Dedifferentiated amniotic fluid mesenchymal stem cell (primary cell): ENCODE data around the gene TOMM5.
A peak's percentile ranks its signal among the peaks of the same experiment; 100 is the strongest.

Experiments used
- DNase-seq: peaks from one replicate; pipeline ENCODE4 v3.0.0-alpha.2; 2016; ENCODE audit errors: extremely low spot score

TOMM5 gene

GRCh38 chr9:37563806-37564513, 28.4 kb downstream of the TOMM5 start:
- DNase-seq: no peak

GRCh38 chr9:37562826-37563225, 29.6 kb downstream of the TOMM5 start:
- no peak for DNase-seq

- DNase-seq: no peak
These were observed 30.7 kb downstream of the TOMM5 start for GRCh38 chr9:37561682-37562081.

GRCh38 chr9:37559855-37560592, 32.4 kb downstream of the TOMM5 start:
- DNase-seq: no peak

GRCh38 chr9:37559125-37559524, 33.3 kb downstream of the TOMM5 start:
- no peak for DNase-seq

- peak; percentile 29 for DNase-seq
These were observed 36.6 kb downstream of the TOMM5 start for GRCh38 chr9:37555786-37556185.

- DNase-seq: no peak
These were observed 38.1 kb downstream of the TOMM5 start for GRCh38 chr9:37554318-37554717.

- no peak for DNase-seq
These were observed 40.5 kb downstream of the TOMM5 start for GRCh38 chr9:37551888-37552287.

GRCh38 chr9:37551468-37551867, 40.9 kb downstream of the TOMM5 start:
- DNase-seq: no peak

GRCh38 chr9:37550781-37551180, 41.6 kb downstream of the TOMM5 start:
- no peak for DNase-seq

- DNase-seq: no peak
These were observed 42.9 kb downstream of the TOMM5 start for GRCh38 chr9:37549527-37549926.

GRCh38 chr9:37547328-37547878, 45.0 kb downstream of the TOMM5 start:
- no peak for DNase-seq

- no peak for DNase-seq
These were observed 48.9 kb downstream of the TOMM5 start for GRCh38 chr9:37543468-37543867.

GRCh38 chr9:37542895-37543294, 49.5 kb downstream of the TOMM5 start:
- DNase-seq: no peak

GRCh38 chr9:37542488-37542887, 49.9 kb downstream of the TOMM5 start:
- DNase-seq: no peak

- DNase-seq: no peak
These were observed 50.9 kb downstream of the TOMM5 start for GRCh38 chr9:37541465-37541864.

GRCh38 chr9:37540634-37541033, 51.8 kb downstream of the TOMM5 start:
- DNase-seq: no peak

GRCh38 chr9:37539634-37540033, 52.8 kb downstream of the TOMM5 start:
- no peak for DNase-seq
